MM.1S (cell line): ENCODE measurements around the gene TMEM135.

Source experiments
- DNase-seq: peaks from one replicate; pipeline ENCODE4 v3.0.0-alpha.2; 2015
- H2AFZ ChIP-seq: fragments of 300-600 bp; sonication (generic); 2 replicates; pipeline ENCODE4 v1.6.0; 2016; ENCODE audit warnings: antibody characterized with exemption, low read length
- H3F3A ChIP-seq: fragments of 300-600 bp; sonication (generic); 2 replicates; pipeline ENCODE4 v1.6.1; 2016; ENCODE audit warnings: mild to moderate bottlenecking, antibody characterized with exemption, low read length, moderate library complexity, mixed read lengths; ENCODE audit not compliant: insufficient read depth
- H3K27ac ChIP-seq: fragments of 300-600 bp; sonication (generic); 2 replicates; pipeline ENCODE4 v1.5.1; 2016; ENCODE audit warnings: mild to moderate bottlenecking, low read length
- H3K27me3 ChIP-seq: fragments of 300-600 bp; sonication (generic); replicated peaks from 2 replicates; pipeline ENCODE4 v1.6.0; 2016; ENCODE audit warnings: low read length; ENCODE audit not compliant: insufficient read depth
- H3K36me3 ChIP-seq: fragments of 300-600 bp; sonication (generic); replicated peaks from 2 replicates; pipeline ENCODE4 v1.6.1; 2016; ENCODE audit warnings: mild to moderate bottlenecking, low read length, mixed read lengths; ENCODE audit not compliant: insufficient read depth
- H3K4me1 ChIP-seq: fragments of 300-600 bp; sonication (generic); 2 replicates; pipeline ENCODE4 v1.6.1; 2016; ENCODE audit warnings: low read length, mixed read lengths
- H3K4me2 ChIP-seq: fragments of 300-600 bp; sonication (generic); 2 replicates; pipeline ENCODE4 v1.6.0; 2016; ENCODE audit warnings: low read depth, low read length
- H3K4me3 ChIP-seq: fragments of 300-600 bp; sonication (generic); 2 replicates; pipeline ENCODE4 v1.5.1; 2016; ENCODE audit warnings: low read length, mixed read lengths
- H3K79me2 ChIP-seq: fragments of 300-600 bp; sonication (generic); 2 replicates; pipeline ENCODE4 v1.6.1; 2016; ENCODE audit warnings: mixed run types, low read length, mixed read lengths
- H3K9ac ChIP-seq: fragments of 300-600 bp; sonication (generic); 2 replicates; pipeline ENCODE4 v1.6.1; 2016; ENCODE audit warnings: low read length, mixed read lengths
- H3K9me2 ChIP-seq: fragments of 300-600 bp; sonication (generic); replicated peaks from 2 replicates; pipeline ENCODE4 v1.6.1; 2016; ENCODE audit warnings: mild to moderate bottlenecking, low read length, mixed read lengths; ENCODE audit not compliant: insufficient read depth
- H3K9me3 ChIP-seq: fragments of 300-600 bp; sonication (generic); replicated peaks from 2 replicates; pipeline ENCODE4 v1.6.1; 2016; ENCODE audit warnings: mild to moderate bottlenecking, low read length, mixed read lengths; ENCODE audit not compliant: insufficient read depth
- H4K20me1 ChIP-seq: fragments of 300-600 bp; sonication (generic); 2 replicates; pipeline ENCODE4 v1.6.1; 2016; ENCODE audit warnings: mild to moderate bottlenecking, low read length, moderate library complexity, mixed read lengths; ENCODE audit not compliant: insufficient read depth
- EZH2 ChIP-seq: fragments of 300-600 bp; sonication (generic); optimal IDR thresholded peaks from 2 replicates; pipeline ENCODE3; 2017; ENCODE audit warnings: low read depth, mild to moderate bottlenecking, antibody characterized with exemption, low read length, mixed read lengths
- EZH2phosphoT487 ChIP-seq: fragments of 300-600 bp; sonication (generic); IDR thresholded peaks from 2 replicates; pipeline ENCODE4 v1.6.1; 2018; ENCODE audit warnings: antibody characterized with exemption, low read length
- TF ChIP-seq, protein P1 (sequence below): fragments of 300-600 bp; sonication (generic); IDR thresholded peaks from 2 replicates; pipeline ENCODE4 v1.5.1; 2016; ENCODE audit warnings: antibody characterized with exemption, low read length, mixed read lengths

The TMEM135 gene

DNA sequence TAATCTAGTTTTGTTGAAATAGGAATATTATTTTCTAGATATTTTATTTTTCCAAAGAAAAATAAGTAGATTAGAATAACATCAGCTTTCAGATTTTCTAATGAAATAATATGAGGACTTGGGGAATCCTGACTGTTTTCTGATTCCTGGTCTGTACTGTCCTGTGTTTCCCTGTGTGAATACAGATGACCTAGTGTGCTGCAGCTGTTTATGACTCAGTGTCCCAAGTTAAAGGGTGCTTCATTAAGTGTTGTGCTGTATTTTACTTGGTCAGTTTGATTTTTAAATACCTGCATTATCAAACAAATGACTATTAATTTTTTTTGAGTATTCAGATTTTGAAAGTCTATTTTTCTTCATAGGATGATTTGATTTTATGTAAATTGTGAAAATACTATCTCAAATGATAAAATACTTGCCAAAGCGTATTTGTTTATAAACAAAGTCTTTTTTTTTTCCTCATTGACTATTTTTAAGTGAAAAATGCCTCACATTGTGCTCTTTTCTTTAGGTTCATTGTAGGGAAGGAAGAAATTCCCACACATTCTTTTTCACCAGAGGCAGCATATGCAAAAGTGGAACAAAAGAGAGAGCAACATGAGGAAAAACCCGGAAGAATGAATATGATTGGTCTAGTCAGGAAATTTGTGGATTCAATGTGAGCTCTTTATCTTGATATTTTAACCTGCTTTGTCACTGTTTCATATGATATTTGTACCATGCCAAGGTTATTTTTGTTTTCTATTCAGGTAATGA, 264.2 kb downstream of the TMEM135 start:
- Histone ChIP-seq H3K9me3 (no peaks in the 10 kb centered on the region), H4K20me1 (no peaks in the 10 kb centered on the region), H3F3A (0 out of 2 replicates have a peak, but pooled peaks cover 6% of the 10 kb centered on the region), H3K9me2 (no peaks in the 10 kb centered on the region), H3K36me3 (no peaks in the 10 kb centered on the region), H2AFZ (no peak overlapping the region), H3K27ac (no peak overlapping the region), H3K4me2 (no peak overlapping the region), H3K9ac (no peak overlapping the region), H3K4me1 (peaks cover 15% of the 10 kb centered on the region), H3K27me3 (no peaks in the 10 kb centered on the region), H3K4me3 (no peak overlapping the region), H3K79me2 (no peaks in the 10 kb centered on the region)
- DNase-seq, result no peak
- TF ChIP-seq EZH2phosphoT487, result no peak
- TF ChIP-seq, protein P1, sequence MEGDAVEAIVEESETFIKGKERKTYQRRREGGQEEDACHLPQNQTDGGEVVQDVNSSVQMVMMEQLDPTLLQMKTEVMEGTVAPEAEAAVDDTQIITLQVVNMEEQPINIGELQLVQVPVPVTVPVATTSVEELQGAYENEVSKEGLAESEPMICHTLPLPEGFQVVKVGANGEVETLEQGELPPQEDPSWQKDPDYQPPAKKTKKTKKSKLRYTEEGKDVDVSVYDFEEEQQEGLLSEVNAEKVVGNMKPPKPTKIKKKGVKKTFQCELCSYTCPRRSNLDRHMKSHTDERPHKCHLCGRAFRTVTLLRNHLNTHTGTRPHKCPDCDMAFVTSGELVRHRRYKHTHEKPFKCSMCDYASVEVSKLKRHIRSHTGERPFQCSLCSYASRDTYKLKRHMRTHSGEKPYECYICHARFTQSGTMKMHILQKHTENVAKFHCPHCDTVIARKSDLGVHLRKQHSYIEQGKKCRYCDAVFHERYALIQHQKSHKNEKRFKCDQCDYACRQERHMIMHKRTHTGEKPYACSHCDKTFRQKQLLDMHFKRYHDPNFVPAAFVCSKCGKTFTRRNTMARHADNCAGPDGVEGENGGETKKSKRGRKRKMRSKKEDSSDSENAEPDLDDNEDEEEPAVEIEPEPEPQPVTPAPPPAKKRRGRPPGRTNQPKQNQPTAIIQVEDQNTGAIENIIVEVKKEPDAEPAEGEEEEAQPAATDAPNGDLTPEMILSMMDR, result no peak
- TF ChIP-seq EZH2, result no peak

DNA sequence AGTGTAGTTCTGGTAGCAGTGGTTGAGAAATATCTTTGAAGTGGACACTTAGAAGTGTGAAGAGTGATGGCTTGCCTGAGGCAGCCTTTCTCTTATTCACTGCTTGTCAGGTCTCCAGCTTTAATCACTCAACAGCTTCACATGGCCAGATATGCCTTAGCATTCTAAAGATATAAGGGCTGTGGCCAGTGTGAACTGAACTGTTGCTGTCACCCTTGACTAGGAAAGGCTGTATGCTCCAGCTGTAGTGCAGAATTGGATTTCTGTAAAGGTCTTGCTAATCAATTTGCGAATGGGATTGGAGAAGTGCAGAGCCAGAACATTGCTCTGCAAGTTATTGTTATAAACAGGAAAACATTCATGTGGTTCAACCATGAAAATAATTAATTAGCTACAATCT, 266.7 kb downstream of the TMEM135 start:
- no peaks in the 10 kb centered on the region for H3K9me3 ChIP-seq
- no peaks in the 10 kb centered on the region for H3K9me2 ChIP-seq
- H3K9ac ChIP-seq, result no peak overlapping the region
- no peak overlapping the region for H2AFZ ChIP-seq
- DNase-seq, result no peak
- no peak overlapping the region for H3K4me3 ChIP-seq
- TF ChIP-seq EZH2 (no peak), EZH2phosphoT487 (no peak)
- TF ChIP-seq, protein P1, result no peak
- no peak overlapping the region for H3K4me2 ChIP-seq
- no peaks in the 10 kb centered on the region for H3K79me2 ChIP-seq
- no peaks in the 10 kb centered on the region for H4K20me1 ChIP-seq
- no peaks in the 10 kb centered on the region for H3K36me3 ChIP-seq
- no peak overlapping the region for H3K27ac ChIP-seq
- H3K27me3 ChIP-seq, result no peaks in the 10 kb centered on the region
- peaks cover 15% of the 10 kb centered on the region for H3K4me1 ChIP-seq
- 0 out of 2 replicates have a peak, but pooled peaks cover 6% of the 10 kb centered on the region for H3F3A ChIP-seq

DNA sequence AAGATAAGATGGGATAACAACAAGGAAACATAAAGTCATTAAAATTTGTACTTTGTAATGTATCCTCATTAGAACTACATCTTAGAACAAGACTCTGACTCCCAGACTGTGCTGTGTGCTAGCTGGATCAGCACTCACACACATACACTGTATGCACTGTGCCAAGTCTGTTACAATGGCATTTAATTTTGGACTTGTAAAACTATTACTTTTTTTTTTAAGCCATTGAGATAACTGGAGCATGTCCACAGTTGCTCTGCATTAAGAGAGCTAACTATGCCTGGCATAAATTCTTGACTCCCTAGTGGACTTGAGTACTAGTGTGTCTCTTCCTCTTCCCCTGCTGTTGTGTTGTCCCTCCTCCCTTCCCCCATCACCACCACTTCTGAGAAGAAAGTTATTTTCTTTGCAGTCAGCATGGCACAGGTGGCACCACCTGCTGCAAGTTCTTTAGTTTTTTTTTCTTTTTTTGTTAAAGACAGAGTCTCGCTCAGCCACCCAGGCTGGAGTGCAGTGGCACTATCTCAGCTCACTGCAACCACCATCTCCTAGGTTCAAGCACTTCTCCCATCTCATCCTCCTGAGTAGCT, 268.6 kb downstream of the TMEM135 start:
- TF ChIP-seq EZH2phosphoT487 (no peak), EZH2 (no peak)
- TF ChIP-seq, protein P1, result no peak
- Histone ChIP-seq H3K36me3 (no peaks in the 10 kb centered on the region), H2AFZ (no peak overlapping the region), H3K4me1 (peaks cover 6% of the 10 kb centered on the region), H3K9me2 (no peaks in the 10 kb centered on the region), H3K9me3 (no peaks in the 10 kb centered on the region), H3K79me2 (no peaks in the 10 kb centered on the region), H3K27ac (no peak overlapping the region), H4K20me1 (no peaks in the 10 kb centered on the region), H3K9ac (no peak overlapping the region), H3F3A (no peaks in the 10 kb centered on the region), H3K4me3 (no peak overlapping the region), H3K27me3 (no peaks in the 10 kb centered on the region), H3K4me2 (no peak overlapping the region)
- DNase-seq, result peak; percentile 50
